Activated naive CD4-positive, alpha-beta T cell treated with anti-CD3 and anti-CD28 coated beads, Interleukin-2, amount 10 ng/mL, durations not matched to agents 7 days and 5 days (primary cell): ENCODE results near the gene AGAP1.

Experiments
- CTCF ChIA-PET: fragments of 350-600 bp; sonication (Branson Sonifier 250); formaldehyde crosslinking; loops from one replicate; lab custom pipeline; 2021; ENCODE audit warnings: antibody characterized with exemption; lab: Charles Lee
- DNase-seq: peaks from one replicate; pipeline ENCODE4 v3.0.0-alpha.2; 2020
- H3K27ac Mint-ChIP-seq: one replicate; pipeline ENCODE4 v1.8.0; 2021; ENCODE audit warnings: mild to moderate bottlenecking, moderate library complexity, mixed read lengths
- H3K27me3 Mint-ChIP-seq: one replicate; pipeline ENCODE4 v1.8.0; 2021; ENCODE audit warnings: mild to moderate bottlenecking, mixed read lengths
- H3K36me3 Mint-ChIP-seq: one replicate; pipeline ENCODE4 v1.8.0; 2021; ENCODE audit warnings: mixed read lengths
- H3K4me1 Mint-ChIP-seq: one replicate; pipeline ENCODE4 v1.8.0; 2021; ENCODE audit warnings: mixed read lengths
- H3K4me3 Mint-ChIP-seq: one replicate; pipeline ENCODE4 v1.8.0; 2021; ENCODE audit warnings: mild to moderate bottlenecking, moderate library complexity, mixed read lengths
- H3K9me3 Mint-ChIP-seq: one replicate; pipeline ENCODE4 v1.8.0; 2021; ENCODE audit warnings: mixed read lengths

The AGAP1 gene

DNA sequence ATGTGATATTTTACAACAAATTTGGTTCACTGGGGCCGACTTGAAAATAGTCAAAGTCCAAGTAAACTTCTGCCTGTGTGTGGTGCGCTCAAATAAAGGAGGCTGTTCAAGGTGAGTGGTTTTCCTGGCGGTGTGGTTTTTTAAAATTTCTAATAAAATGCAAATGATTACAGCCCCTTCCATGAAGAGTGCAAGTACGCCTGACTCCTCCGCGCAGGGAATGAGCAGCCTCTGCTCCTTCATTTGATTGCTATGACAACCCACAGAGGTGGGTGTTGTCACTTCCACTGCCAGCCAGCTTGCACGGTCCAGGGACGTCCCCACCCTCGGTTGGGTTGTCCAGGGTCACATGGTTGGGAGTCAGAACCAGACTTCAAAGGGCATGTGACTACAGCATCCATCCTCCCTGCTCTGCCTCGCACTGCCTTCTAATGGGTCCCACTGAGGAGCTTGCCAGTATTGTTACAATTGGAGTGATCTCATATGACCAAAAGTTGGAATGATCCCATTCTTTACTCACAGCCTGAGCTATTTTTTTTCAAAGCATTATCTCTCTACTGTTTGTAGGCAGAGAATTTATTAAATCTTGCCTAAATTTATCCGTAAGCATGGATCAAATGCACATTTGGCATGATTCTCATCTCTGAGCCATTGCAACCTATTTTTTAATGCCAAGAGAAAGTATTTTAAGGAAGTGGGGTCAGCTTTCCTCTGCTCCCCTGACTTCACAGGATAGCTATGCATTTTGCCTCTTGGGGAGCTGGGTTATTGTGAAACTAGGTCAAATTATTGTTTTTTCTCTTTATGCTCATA is 121.3 kb downstream of the AGAP1 start:
- Mint-ChIP-seq H3K27ac (no peak overlapping the region), H3K36me3 (no peaks in the 10 kb centered on the region), H3K4me3 (no peak overlapping the region), H3K9me3 (no peaks in the 10 kb centered on the region), H3K27me3 (peaks cover 5% of the 10 kb centered on the region), H3K4me1 (no peaks in the 10 kb centered on the region)
- CTCF ChIA-PET = no interaction called here
- no peak for DNase-seq

DNA sequence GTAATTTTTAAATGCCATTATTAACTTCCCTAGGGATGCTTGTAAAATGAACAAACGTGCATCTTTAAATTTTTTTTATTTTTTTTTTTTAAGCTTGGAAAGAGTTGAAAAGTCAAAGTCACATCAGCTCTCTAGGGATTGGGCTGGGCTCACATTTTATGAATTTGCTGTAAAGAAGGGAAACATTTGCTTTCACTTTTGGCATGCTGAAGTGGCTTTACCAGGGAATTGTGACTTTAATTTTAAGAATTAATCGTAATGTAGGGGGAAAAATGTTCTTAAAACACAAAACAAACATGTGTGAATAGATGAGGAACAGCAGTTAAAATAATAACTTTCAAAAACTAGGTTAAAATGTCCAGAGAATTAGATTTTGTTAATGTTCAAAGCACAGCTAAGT is 123.0 kb downstream of the AGAP1 start:
- Mint-ChIP-seq H3K36me3 (no peaks in the 10 kb centered on the region), H3K4me3 (no peak overlapping the region), H3K9me3 (no peaks in the 10 kb centered on the region), H3K4me1 (no peaks in the 10 kb centered on the region), H3K27ac (no peak overlapping the region), H3K27me3 (peaks cover 5% of the 10 kb centered on the region)
- CTCF ChIA-PET = no interaction called here
- no peak for DNase-seq

- H3K27ac Mint-ChIP-seq = no peak overlapping the region
- no peaks in the 10 kb centered on the region for H3K36me3 Mint-ChIP-seq
- H3K27me3 Mint-ChIP-seq = peaks cover 5% of the 10 kb centered on the region
- no peaks in the 10 kb centered on the region for H3K4me1 Mint-ChIP-seq
- CTCF ChIA-PET = no interaction called here
- H3K4me3 Mint-ChIP-seq = no peak overlapping the region
- H3K9me3 Mint-ChIP-seq = no peaks in the 10 kb centered on the region
- DNase-seq = no peak
These were observed 124.2 kb downstream of the AGAP1 start for GRCh38 chr2:235618039-235618438.

DNA sequence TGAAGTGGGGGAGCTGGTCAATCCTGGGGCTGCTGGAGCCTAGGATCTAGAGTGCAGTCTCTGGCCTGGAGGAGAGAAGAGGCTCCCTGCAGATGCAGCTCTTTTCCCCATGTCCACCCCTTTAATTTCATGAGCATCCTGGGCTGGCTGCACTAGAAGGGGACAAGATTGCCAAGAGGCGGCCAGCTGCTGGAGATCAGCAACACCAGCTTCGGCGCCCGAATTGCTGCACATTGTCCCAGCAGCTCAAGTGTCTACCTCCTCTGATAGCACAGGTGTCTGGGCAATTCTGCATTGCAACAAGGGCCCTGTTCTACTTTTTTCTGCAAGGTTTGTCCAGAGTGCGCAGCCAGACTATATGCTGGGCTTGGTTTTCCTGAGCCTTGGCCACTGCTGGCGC is 125.7 kb downstream of the AGAP1 start:
- H3K36me3 Mint-ChIP-seq = no peaks in the 10 kb centered on the region
- CTCF ChIA-PET = no interaction called here
- no peaks in the 10 kb centered on the region for H3K4me1 Mint-ChIP-seq
- H3K27me3 Mint-ChIP-seq = peaks cover under 1% of the 10 kb centered on the region
- no peak overlapping the region for H3K4me3 Mint-ChIP-seq
- H3K27ac Mint-ChIP-seq = no peak overlapping the region
- DNase-seq = no peak
- H3K9me3 Mint-ChIP-seq = no peaks in the 10 kb centered on the region

GRCh38 chr2:235621736-235622135 is 127.9 kb downstream of the AGAP1 start:
- CTCF ChIA-PET = no interaction called here
- no peak for DNase-seq
- Mint-ChIP-seq H3K27me3 (no peaks in the 10 kb centered on the region), H3K27ac (no peak overlapping the region), H3K4me3 (no peak overlapping the region), H3K9me3 (no peaks in the 10 kb centered on the region), H3K4me1 (no peaks in the 10 kb centered on the region), H3K36me3 (no peaks in the 10 kb centered on the region)

- H3K27me3 Mint-ChIP-seq = peaks cover 4% of the 10 kb centered on the region
- H3K36me3 Mint-ChIP-seq = no peaks in the 10 kb centered on the region
- CTCF ChIA-PET = no interaction called here
- H3K4me3 Mint-ChIP-seq = no peak overlapping the region
- DNase-seq = no peak
- H3K27ac Mint-ChIP-seq = no peak overlapping the region
- H3K4me1 Mint-ChIP-seq = no peaks in the 10 kb centered on the region
- H3K9me3 Mint-ChIP-seq = no peaks in the 10 kb centered on the region
These were observed 129.3 kb downstream of the AGAP1 start for GRCh38 chr2:235623111-235623510.

GRCh38 chr2:235623752-235624151 is 129.9 kb downstream of the AGAP1 start:
- H3K27ac Mint-ChIP-seq = no peak overlapping the region
- H3K36me3 Mint-ChIP-seq = no peaks in the 10 kb centered on the region
- no peaks in the 10 kb centered on the region for H3K9me3 Mint-ChIP-seq
- H3K4me3 Mint-ChIP-seq = no peak overlapping the region
- H3K27me3 Mint-ChIP-seq = peaks cover 7% of the 10 kb centered on the region
- CTCF ChIA-PET = no interaction called here
- no peaks in the 10 kb centered on the region for H3K4me1 Mint-ChIP-seq
- DNase-seq = no peak

GRCh38 chr2:235626658-235627057 is 132.8 kb downstream of the AGAP1 start:
- H3K36me3 Mint-ChIP-seq = no peaks in the 10 kb centered on the region
- no peak overlapping the region for H3K4me3 Mint-ChIP-seq
- no peaks in the 10 kb centered on the region for H3K9me3 Mint-ChIP-seq
- CTCF ChIA-PET = no interaction called here
- no peak overlapping the region for H3K27ac Mint-ChIP-seq
- H3K27me3 Mint-ChIP-seq = peaks cover 7% of the 10 kb centered on the region
- no peak for DNase-seq
- H3K4me1 Mint-ChIP-seq = no peaks in the 10 kb centered on the region

DNA sequence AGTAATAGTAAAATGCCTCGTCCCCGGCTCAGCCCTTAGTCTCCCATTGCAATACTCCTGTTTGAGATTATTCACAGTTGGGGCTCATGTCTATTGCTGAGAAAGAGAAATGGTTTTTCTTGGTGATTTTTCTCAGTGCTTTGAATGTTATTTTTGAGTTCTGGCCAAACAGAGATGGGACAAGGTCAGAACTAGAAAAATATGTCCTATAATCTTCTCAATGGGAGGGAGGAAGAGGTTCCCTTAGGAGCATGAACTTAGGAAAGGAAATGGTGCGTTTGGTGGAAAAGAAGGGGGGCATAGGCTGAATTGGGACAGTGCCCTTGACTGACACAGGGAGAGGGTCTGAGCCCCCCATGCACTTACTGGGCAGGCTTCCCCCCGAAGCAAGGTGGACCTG is 133.8 kb downstream of the AGAP1 start:
- no peak overlapping the region for H3K27ac Mint-ChIP-seq
- no peaks in the 10 kb centered on the region for H3K9me3 Mint-ChIP-seq
- DNase-seq = no peak
- peaks cover 7% of the 10 kb centered on the region for H3K27me3 Mint-ChIP-seq
- no peak overlapping the region for H3K4me3 Mint-ChIP-seq
- H3K4me1 Mint-ChIP-seq = no peaks in the 10 kb centered on the region
- CTCF ChIA-PET = no interaction called here
- no peaks in the 10 kb centered on the region for H3K36me3 Mint-ChIP-seq

GRCh38 chr2:235630718-235631296 is 137.0 kb downstream of the AGAP1 start:
- H3K27ac Mint-ChIP-seq = no peak overlapping the region

GRCh38 chr2:235634435-235635158 is 140.8 kb downstream of the AGAP1 start:
- no peak for DNase-seq
- H3K27me3 Mint-ChIP-seq = peaks cover 8% of the 10 kb centered on the region
- CTCF ChIA-PET = no interaction called here
- H3K9me3 Mint-ChIP-seq = no peaks in the 10 kb centered on the region
- no peak overlapping the region for H3K4me3 Mint-ChIP-seq
- H3K4me1 Mint-ChIP-seq = no peaks in the 10 kb centered on the region
- no peak overlapping the region for H3K27ac Mint-ChIP-seq
- H3K36me3 Mint-ChIP-seq = no peaks in the 10 kb centered on the region

More at GRCh38 chr2:235630718-235631296, 137.0 kb downstream of the AGAP1 start:
- no peaks in the 10 kb centered on the region for H3K36me3 Mint-ChIP-seq
- no peak for DNase-seq
- peaks cover 7% of the 10 kb centered on the region for H3K27me3 Mint-ChIP-seq
- no peaks in the 10 kb centered on the region for H3K4me1 Mint-ChIP-seq
- no peak overlapping the region for H3K4me3 Mint-ChIP-seq
- CTCF ChIA-PET = no interaction called here
- H3K9me3 Mint-ChIP-seq = no peaks in the 10 kb centered on the region

DNA sequence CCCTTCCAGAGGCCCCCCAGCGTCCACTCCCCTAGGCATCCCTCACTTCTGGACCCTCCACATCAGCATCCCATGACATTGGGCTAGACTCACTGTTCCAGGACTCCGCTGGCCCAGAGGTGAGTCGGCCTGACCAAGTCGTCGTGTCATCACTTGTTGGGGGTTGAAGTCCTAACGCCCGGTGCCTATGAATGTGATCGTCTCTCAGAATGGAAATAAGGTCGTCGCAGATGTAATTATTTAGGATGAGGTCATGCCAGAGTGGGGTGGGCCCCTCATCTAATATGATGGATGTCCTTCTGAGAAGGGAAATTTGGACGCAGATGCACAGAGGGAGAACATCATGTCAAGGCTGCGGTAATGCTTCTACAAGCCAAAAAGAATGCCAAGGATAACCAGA is 142.7 kb downstream of the AGAP1 start:
- H3K36me3 Mint-ChIP-seq = no peaks in the 10 kb centered on the region
- CTCF ChIA-PET = no interaction called here
- DNase-seq = no peak
- no peak overlapping the region for H3K4me3 Mint-ChIP-seq
- H3K9me3 Mint-ChIP-seq = no peaks in the 10 kb centered on the region
- H3K27ac Mint-ChIP-seq = no peak overlapping the region
- H3K4me1 Mint-ChIP-seq = no peaks in the 10 kb centered on the region
- H3K27me3 Mint-ChIP-seq = peaks cover 17% of the 10 kb centered on the region

DNA sequence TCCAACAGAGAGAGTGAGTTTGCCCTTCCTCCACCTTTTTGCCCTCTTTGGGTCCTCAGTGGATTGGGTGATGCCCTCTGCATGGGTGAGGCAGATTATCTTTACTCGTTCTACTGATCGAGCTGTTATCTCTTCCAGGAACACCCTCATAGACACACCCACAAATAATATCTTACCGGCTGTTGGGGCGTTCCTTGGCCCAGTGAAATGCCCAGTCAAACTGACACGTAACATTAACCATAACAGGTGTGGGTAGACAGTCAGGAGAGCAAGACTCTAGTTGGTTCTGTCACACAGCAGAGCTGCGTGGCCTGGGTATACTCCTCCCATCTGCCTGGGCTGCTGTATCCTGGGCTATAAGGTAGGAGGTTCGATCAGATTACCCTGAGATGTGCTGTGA is 144.1 kb downstream of the AGAP1 start:
- no peaks in the 10 kb centered on the region for H3K9me3 Mint-ChIP-seq
- no peak overlapping the region for H3K27ac Mint-ChIP-seq
- H3K27me3 Mint-ChIP-seq = peaks cover 28% of the 10 kb centered on the region
- CTCF ChIA-PET = interaction anchor here (1.6 kb wide), 1 partner anchor 109 kb away, joined by 6 read pairs; no protein-coding TSS in a partner anchor
- H3K4me3 Mint-ChIP-seq = no peak overlapping the region
- H3K36me3 Mint-ChIP-seq = no peaks in the 10 kb centered on the region
- DNase-seq = no peak
- H3K4me1 Mint-ChIP-seq = no peaks in the 10 kb centered on the region

DNA sequence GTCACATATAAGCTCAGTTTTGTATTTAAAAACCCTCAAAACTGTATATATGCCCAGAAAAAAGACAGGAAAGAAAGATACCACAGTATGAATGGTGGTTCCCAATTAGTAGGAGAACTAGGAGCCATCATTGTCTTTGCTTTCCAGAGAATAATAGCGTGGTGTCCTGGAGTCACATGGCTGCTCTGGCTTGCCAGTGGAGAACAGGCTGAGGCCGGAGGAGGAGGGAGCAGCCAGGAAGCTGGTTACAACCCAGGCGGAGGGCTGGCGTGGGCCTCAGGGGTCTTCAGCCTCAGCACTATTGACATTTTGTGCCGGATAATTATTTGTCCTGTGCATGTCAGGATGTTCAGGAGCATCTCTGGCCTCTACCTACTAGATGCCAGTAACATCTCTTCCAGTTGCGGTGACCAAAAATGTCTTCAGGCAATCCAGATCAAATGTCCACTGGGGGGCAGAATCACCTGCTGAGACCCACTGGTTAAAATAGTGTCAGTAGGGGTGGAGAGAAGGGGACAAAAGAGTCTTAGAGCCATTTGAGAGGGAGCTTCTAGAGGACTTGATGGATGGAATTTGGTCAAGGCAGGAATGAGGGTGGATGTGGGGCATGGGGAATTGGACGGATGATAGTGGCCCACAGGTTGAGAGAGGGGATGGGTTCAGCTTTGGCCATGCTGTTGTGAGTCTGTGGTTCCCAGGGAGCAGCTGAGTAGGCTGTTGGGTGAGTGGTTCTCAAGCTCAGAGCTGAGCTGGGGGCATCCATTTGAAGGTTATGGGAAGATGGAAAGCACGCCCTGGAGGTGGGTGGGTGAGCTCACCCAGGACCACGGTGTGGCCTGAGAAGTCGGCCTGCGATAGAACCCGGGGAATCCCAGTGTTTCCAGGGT is 144.9 kb downstream of the AGAP1 start:
- no peak for DNase-seq
- CTCF ChIA-PET = interaction anchor here (1.6 kb wide), 1 partner anchor 108 kb away, joined by 6 read pairs; no protein-coding TSS in a partner anchor
- H3K9me3 Mint-ChIP-seq = no peaks in the 10 kb centered on the region
- H3K27ac Mint-ChIP-seq = no peak overlapping the region
- H3K36me3 Mint-ChIP-seq = no peaks in the 10 kb centered on the region
- peaks cover 28% of the 10 kb centered on the region for H3K27me3 Mint-ChIP-seq
- H3K4me1 Mint-ChIP-seq = no peaks in the 10 kb centered on the region
- H3K4me3 Mint-ChIP-seq = no peak overlapping the region
